ENCODE results near the gene CPB1. TPM values are rescaled to one million over a fixed set of nuclear protein-coding genes. Genes with fewer than 3 reads are reported as not detected.

CPB1 gene
- total RNA-seq, 1 experiment from 2014 or later, result not detected

GRCh38 chr3:148845756-148846395 lies 18.3 kb downstream of the CPB1 start:
- no TSS peak for BruUV-seq (replicated peaks)
- CTCF ChIA-PET, result no interaction called here

GRCh38 chr3:148847351-148847750 lies 19.7 kb downstream of the CPB1 start:
- no peaks in the 10 kb centered on the region for H3K9me3 ChIP-seq (ENCODE audit: low read length)
- no peaks in the 10 kb centered on the region for H3K4me1 ChIP-seq (ENCODE audit: insufficient read depth, low read length)
- no peak for ATAC-seq
- TF ChIP-seq EZH2 (IDR thresholded peaks at IDR 0.05; ENCODE audit: low read length, unreplicated experiment), result no peak
- no peak for TF ChIP-seq CTCF (conservative IDR thresholded peaks at IDR 0.05; ENCODE audit: low read depth, low read length)
- no peak for TF ChIP-seq EZH2phosphoT487 (IDR thresholded peaks at IDR 0.05; ENCODE audit: borderline replicate concordance, low read length)
- H3K79me2 ChIP-seq (ENCODE audit: low read length), result no peaks in the 10 kb centered on the region
- H3K36me3 ChIP-seq (ENCODE audit: low read depth, low read length), result no peaks in the 10 kb centered on the region
- H3K4me2 ChIP-seq (ENCODE audit: low read length), result no peak overlapping the region
- no TSS peak for BruUV-seq (replicated peaks)
- no peak for DNase-seq
- H3K9me2 ChIP-seq (replicated peaks; ENCODE audit: low read length), result no peaks in the 10 kb centered on the region
- H3K9ac ChIP-seq (ENCODE audit: low read length), result no peak overlapping the region
- H2AFZ ChIP-seq (ENCODE audit: low read length), result no peak overlapping the region
- intact Hi-C loops (cut with micrococcal nuclease), result no loop called here
- H4K20me1 ChIP-seq (ENCODE audit: low read length), result no peaks in the 10 kb centered on the region
- no peak overlapping the region for H3K27ac ChIP-seq (ENCODE audit: low read length)
- H3K27me3 ChIP-seq (ENCODE audit: low read length), result peaks cover 10% of the 10 kb centered on the region
- POLR2A ChIA-PET (ENCODE audit: unreplicated experiment), result no interaction called here
- CTCF ChIA-PET, result no interaction called here
- H3K4me3 ChIP-seq (ENCODE audit: low read length), result no peak overlapping the region
- H3F3A ChIP-seq (ENCODE audit: low read length, unreplicated experiment), result no peaks in the 10 kb centered on the region

More at GRCh38 chr3:148845756-148846395, 18.3 kb downstream of the CPB1 start:
- H3F3A ChIP-seq (ENCODE audit: low read length, unreplicated experiment), result no peaks in the 10 kb centered on the region
- ATAC-seq (no peak), DNase-seq (no peak)
- H3K4me2 ChIP-seq (ENCODE audit: low read length), result no peak overlapping the region
- H4K20me1 ChIP-seq (ENCODE audit: low read length), result no peaks in the 10 kb centered on the region
- POLR2A ChIA-PET (ENCODE audit: unreplicated experiment), result no interaction called here
- no peaks in the 10 kb centered on the region for H3K36me3 ChIP-seq (ENCODE audit: low read depth, low read length)
- no peak overlapping the region for H3K4me3 ChIP-seq (ENCODE audit: low read length)
- H3K9me3 ChIP-seq (ENCODE audit: low read length), result no peaks in the 10 kb centered on the region
- H3K9ac ChIP-seq (ENCODE audit: low read length), result no peak overlapping the region
- H3K79me2 ChIP-seq (ENCODE audit: low read length), result no peaks in the 10 kb centered on the region
- no peaks in the 10 kb centered on the region for H3K4me1 ChIP-seq (ENCODE audit: insufficient read depth, low read length)
- no peak overlapping the region for H3K27ac ChIP-seq (ENCODE audit: low read length)
- peaks cover 11% of the 10 kb centered on the region for H3K27me3 ChIP-seq (ENCODE audit: low read length)
- TF ChIP-seq CTCF (conservative IDR thresholded peaks at IDR 0.05; ENCODE audit: low read depth, low read length) (no peak), EZH2phosphoT487 (IDR thresholded peaks at IDR 0.05; ENCODE audit: borderline replicate concordance, low read length) (no peak), EZH2 (IDR thresholded peaks at IDR 0.05; ENCODE audit: low read length, unreplicated experiment) (no peak)
- intact Hi-C loops (cut with micrococcal nuclease), result no loop called here
- H3K9me2 ChIP-seq (replicated peaks; ENCODE audit: low read length), result no peaks in the 10 kb centered on the region
- H2AFZ ChIP-seq (ENCODE audit: low read length), result no peak overlapping the region

DNA sequence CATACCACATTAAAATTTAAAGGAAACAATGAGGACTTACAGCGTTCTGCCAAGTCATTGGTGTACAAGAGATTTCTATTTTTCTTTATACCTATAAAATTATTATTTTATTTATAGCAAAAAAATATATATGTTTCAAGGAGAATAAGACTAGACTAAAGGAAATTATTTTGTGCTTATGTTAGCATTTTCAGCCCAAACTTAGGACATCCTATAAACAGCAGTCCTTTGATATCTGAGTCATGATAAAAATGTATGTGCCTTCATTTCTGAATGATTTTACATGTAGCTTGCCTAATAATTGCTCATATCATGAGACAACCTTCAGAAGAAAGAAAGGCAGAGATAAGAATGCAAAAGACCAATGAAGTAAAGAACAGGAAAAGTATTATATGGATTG lies 20.8 kb downstream of the CPB1 start:
- ATAC-seq, result no peak
- H3K9ac ChIP-seq (ENCODE audit: low read length), result no peak overlapping the region
- no TSS peak for BruUV-seq (replicated peaks)
- H3K27ac ChIP-seq (ENCODE audit: low read length), result no peak overlapping the region
- POLR2A ChIA-PET (ENCODE audit: unreplicated experiment), result no interaction called here
- no peak overlapping the region for H3K4me3 ChIP-seq (ENCODE audit: low read length)
- H3F3A ChIP-seq (ENCODE audit: low read length, unreplicated experiment), result no peaks in the 10 kb centered on the region
- DNase-seq, result no peak
- intact Hi-C loops (cut with micrococcal nuclease), result no loop called here
- no peaks in the 10 kb centered on the region for H4K20me1 ChIP-seq (ENCODE audit: low read length)
- no peaks in the 10 kb centered on the region for H3K4me1 ChIP-seq (ENCODE audit: insufficient read depth, low read length)
- H3K36me3 ChIP-seq (ENCODE audit: low read depth, low read length), result no peaks in the 10 kb centered on the region
- H3K4me2 ChIP-seq (ENCODE audit: low read length), result no peak overlapping the region
- no peaks in the 10 kb centered on the region for H3K9me3 ChIP-seq (ENCODE audit: low read length)
- H2AFZ ChIP-seq (ENCODE audit: low read length), result no peak overlapping the region
- H3K79me2 ChIP-seq (ENCODE audit: low read length), result no peaks in the 10 kb centered on the region
- TF ChIP-seq CTCF (conservative IDR thresholded peaks at IDR 0.05; ENCODE audit: low read depth, low read length) (no peak), EZH2 (IDR thresholded peaks at IDR 0.05; ENCODE audit: low read length, unreplicated experiment) (no peak), EZH2phosphoT487 (IDR thresholded peaks at IDR 0.05; ENCODE audit: borderline replicate concordance, low read length) (no peak)
- no peaks in the 10 kb centered on the region for H3K9me2 ChIP-seq (replicated peaks; ENCODE audit: low read length)
- H3K27me3 ChIP-seq (ENCODE audit: low read length), result peaks cover 17% of the 10 kb centered on the region
- CTCF ChIA-PET, result no interaction called here

Measured in PC-3 (cell line).